Activated naive CD4-positive, alpha-beta T cell treated with anti-CD3 and anti-CD28 coated beads for 36 hours (primary cell): Measurements from ENCODE around the gene AKAP3. TPM values are rescaled to one million over a fixed set of nuclear protein-coding genes. Genes with fewer than 3 reads are reported as not detected.

ENCODE experiments used
- CTCF ChIA-PET: fragments of 350-600 bp; sonication (Branson Sonifier 250); formaldehyde crosslinking; loops from one replicate; lab custom pipeline; 2021; ENCODE audit warnings: antibody characterized with exemption; lab: Charles Lee
- DNase-seq: peaks from one replicate; pipeline ENCODE4 v3.0.0-alpha.2; 2020
- H3K27ac Mint-ChIP-seq: one replicate; pipeline ENCODE4 v1.8.0; 2021; ENCODE audit warnings: mild to moderate bottlenecking, mixed read lengths
- H3K27me3 Mint-ChIP-seq: one replicate; pipeline ENCODE4 v1.8.0; 2021; ENCODE audit warnings: low read depth, mixed read lengths
- H3K36me3 Mint-ChIP-seq: one replicate; pipeline ENCODE4 v1.8.0; 2021; ENCODE audit warnings: low read depth, mixed read lengths
- H3K4me1 Mint-ChIP-seq: one replicate; pipeline ENCODE4 v1.8.0; 2021; ENCODE audit warnings: low read depth, mixed read lengths
- H3K4me3 Mint-ChIP-seq: one replicate; pipeline ENCODE4 v1.8.0; 2021; ENCODE audit warnings: mild to moderate bottlenecking, moderate library complexity, mixed read lengths
- H3K9me3 Mint-ChIP-seq: one replicate; pipeline ENCODE4 v1.8.0; 2021; ENCODE audit warnings: mixed read lengths
- intact Hi-C: fragments of 100-400 bp; cut with micrococcal nuclease; formaldehyde crosslinking; loops from one replicate; pipeline ENCODE4 v1.15.1; 2023
- total RNA-seq, 2 experiments: library from RNA; stranded (reverse); gene quantifications; one replicate each; pipeline ENCODE4 v1.2.3, GENCODE V29; 2021

AKAP3 gene
- total RNA-seq, 2 experiments from 2014 or later, result 1.8 to 2.1 TPM

GRCh38 chr12:4591180-4591687 is 57.6 kb downstream of the AKAP3 start:
- Mint-ChIP-seq H3K4me1 (no peaks in the 10 kb centered on the region), H3K27me3 (peaks cover 3% of the 10 kb centered on the region), H3K27ac (no peak overlapping the region), H3K36me3 (no peaks in the 10 kb centered on the region), H3K4me3 (no peak overlapping the region), H3K9me3 (no peaks in the 10 kb centered on the region)
- CTCF ChIA-PET, result interaction anchor here (1.4 to 2.4 kb wide), 2 partner anchors 11 to 14 kb away, joined by 3 to 9 read pairs; no protein-coding TSS in a partner anchor
- no peak for DNase-seq
- intact Hi-C loops, result no loop called here

- intact Hi-C loops, result no loop called here
- H3K4me1 Mint-ChIP-seq, result no peaks in the 10 kb centered on the region
- H3K4me3 Mint-ChIP-seq, result no peak overlapping the region
- CTCF ChIA-PET, result no interaction called here
- no peaks in the 10 kb centered on the region for H3K9me3 Mint-ChIP-seq
- H3K27me3 Mint-ChIP-seq, result peaks cover 3% of the 10 kb centered on the region
- no peaks in the 10 kb centered on the region for H3K36me3 Mint-ChIP-seq
- DNase-seq, result no peak
- H3K27ac Mint-ChIP-seq, result no peak overlapping the region
Observed at GRCh38 chr12:4589941-4590340, 58.9 kb downstream of the AKAP3 start.

- no peak for DNase-seq
- intact Hi-C loops, result no loop called here
- Mint-ChIP-seq H3K27me3 (peaks cover 3% of the 10 kb centered on the region), H3K4me1 (no peaks in the 10 kb centered on the region), H3K36me3 (no peaks in the 10 kb centered on the region), H3K4me3 (no peak overlapping the region), H3K27ac (no peak overlapping the region), H3K9me3 (no peaks in the 10 kb centered on the region)
- CTCF ChIA-PET, result no interaction called here
Observed at GRCh38 chr12:4588916-4589315, 59.9 kb downstream of the AKAP3 start.

GRCh38 chr12:4587108-4587507 is 61.7 kb downstream of the AKAP3 start:
- CTCF ChIA-PET, result no interaction called here
- Mint-ChIP-seq H3K27ac (no peak overlapping the region), H3K4me3 (no peak overlapping the region), H3K9me3 (no peaks in the 10 kb centered on the region), H3K4me1 (no peaks in the 10 kb centered on the region), H3K36me3 (no peaks in the 10 kb centered on the region), H3K27me3 (peaks cover 3% of the 10 kb centered on the region)
- DNase-seq, result no peak
- intact Hi-C loops, result no loop called here

GRCh38 chr12:4586500-4586899 is 62.4 kb downstream of the AKAP3 start:
- Mint-ChIP-seq H3K4me1 (no peaks in the 10 kb centered on the region), H3K27me3 (peaks cover 3% of the 10 kb centered on the region), H3K27ac (no peak overlapping the region), H3K9me3 (no peaks in the 10 kb centered on the region), H3K36me3 (no peaks in the 10 kb centered on the region), H3K4me3 (no peak overlapping the region)
- DNase-seq, result no peak
- intact Hi-C loops, result no loop called here
- CTCF ChIA-PET, result interaction anchor here (1.7 to 2.1 kb wide), 2 partner anchors 11 to 18 kb away, joined by 3 to 6 read pairs; no protein-coding TSS in a partner anchor

- no peaks in the 10 kb centered on the region for H3K36me3 Mint-ChIP-seq
- no peak overlapping the region for H3K4me3 Mint-ChIP-seq
- no peaks in the 10 kb centered on the region for H3K9me3 Mint-ChIP-seq
- CTCF ChIA-PET, result interaction anchor here (1.7 to 2.1 kb wide), 2 partner anchors 12 to 20 kb away, joined by 3 to 6 read pairs; no protein-coding TSS in a partner anchor
- intact Hi-C loops, result no loop called here
- no peak overlapping the region for H3K27ac Mint-ChIP-seq
- DNase-seq, result no peak
- no peaks in the 10 kb centered on the region for H3K4me1 Mint-ChIP-seq
- peaks cover 5% of the 10 kb centered on the region for H3K27me3 Mint-ChIP-seq
Observed at GRCh38 chr12:4584896-4585295, 64.0 kb downstream of the AKAP3 start.

- intact Hi-C loops, result no loop called here
- no peak for DNase-seq
- CTCF ChIA-PET, result no interaction called here
- no peak overlapping the region for H3K27ac Mint-ChIP-seq
- no peak overlapping the region for H3K4me3 Mint-ChIP-seq
- peaks cover 1% of the 10 kb centered on the region for H3K27me3 Mint-ChIP-seq
- no peaks in the 10 kb centered on the region for H3K36me3 Mint-ChIP-seq
- no peaks in the 10 kb centered on the region for H3K4me1 Mint-ChIP-seq
- no peaks in the 10 kb centered on the region for H3K9me3 Mint-ChIP-seq
Observed at GRCh38 chr12:4584281-4584680, 64.6 kb downstream of the AKAP3 start.

- no peaks in the 10 kb centered on the region for H3K4me1 Mint-ChIP-seq
Observed at GRCh38 chr12:4580281-4580688, 68.6 kb downstream of the AKAP3 start.

GRCh38 chr12:4579305-4580102 is 69.3 kb downstream of the AKAP3 start:
- H3K9me3 Mint-ChIP-seq, result no peaks in the 10 kb centered on the region
- H3K27ac Mint-ChIP-seq, result no peak overlapping the region
- CTCF ChIA-PET, result interaction anchor here (2.0 kb wide), 1 partner anchor 179 kb away, joined by 6 read pairs; no protein-coding TSS in a partner anchor
- H3K4me1 Mint-ChIP-seq, result no peaks in the 10 kb centered on the region
- intact Hi-C loops, result loop anchor here (1.0 kb wide), 1 partner anchor 179 kb away; no protein-coding TSS in a partner anchor
- peak; percentile 30 for DNase-seq
- no peak overlapping the region for H3K4me3 Mint-ChIP-seq
- no peaks in the 10 kb centered on the region for H3K36me3 Mint-ChIP-seq
- H3K27me3 Mint-ChIP-seq, result peaks cover 1% of the 10 kb centered on the region

More at GRCh38 chr12:4580281-4580688, 68.6 kb downstream of the AKAP3 start:
- no peaks in the 10 kb centered on the region for H3K36me3 Mint-ChIP-seq
- CTCF ChIA-PET, result interaction anchor here (2.0 kb wide), 1 partner anchor 178 kb away, joined by 6 read pairs; no protein-coding TSS in a partner anchor
- intact Hi-C loops, result no loop called here
- H3K4me3 Mint-ChIP-seq, result no peak overlapping the region
- H3K9me3 Mint-ChIP-seq, result no peaks in the 10 kb centered on the region
- peaks cover 1% of the 10 kb centered on the region for H3K27me3 Mint-ChIP-seq
- no peak for DNase-seq
- no peak overlapping the region for H3K27ac Mint-ChIP-seq

GRCh38 chr12:4572680-4573079 is 76.2 kb downstream of the AKAP3 start:
- H3K36me3 Mint-ChIP-seq, result no peaks in the 10 kb centered on the region
- H3K9me3 Mint-ChIP-seq, result no peaks in the 10 kb centered on the region
- CTCF ChIA-PET, result no interaction called here
- peaks cover 2% of the 10 kb centered on the region for H3K27me3 Mint-ChIP-seq
- no peak overlapping the region for H3K27ac Mint-ChIP-seq
- no peak overlapping the region for H3K4me3 Mint-ChIP-seq
- DNase-seq, result no peak
- intact Hi-C loops, result no loop called here
- no peaks in the 10 kb centered on the region for H3K4me1 Mint-ChIP-seq

GRCh38 chr12:4569261-4569660 is 79.6 kb downstream of the AKAP3 start:
- DNase-seq, result no peak
- Mint-ChIP-seq H3K36me3 (no peaks in the 10 kb centered on the region), H3K4me3 (no peak overlapping the region), H3K9me3 (no peaks in the 10 kb centered on the region), H3K4me1 (peaks cover 5% of the 10 kb centered on the region), H3K27me3 (peaks cover 14% of the 10 kb centered on the region), H3K27ac (no peak overlapping the region)
- intact Hi-C loops, result no loop called here
- CTCF ChIA-PET, result interaction anchor here (0.6 kb wide), 1 partner anchor 38 kb away, joined by 3 read pairs; no protein-coding TSS in a partner anchor

GRCh38 chr12:4567073-4567881 is 81.6 kb downstream of the AKAP3 start:
- intact Hi-C loops, result no loop called here
- peaks cover 24% of the 10 kb centered on the region for H3K27me3 Mint-ChIP-seq
- DNase-seq, result no peak
- H3K9me3 Mint-ChIP-seq, result no peaks in the 10 kb centered on the region
- H3K4me3 Mint-ChIP-seq, result no peak overlapping the region
- no peak overlapping the region for H3K27ac Mint-ChIP-seq
- no peaks in the 10 kb centered on the region for H3K36me3 Mint-ChIP-seq
- CTCF ChIA-PET, result interaction anchor here (0.5 kb wide), 1 partner anchor 174 kb away, joined by 4 read pairs; no protein-coding TSS in a partner anchor
- H3K4me1 Mint-ChIP-seq, result peaks cover 10% of the 10 kb centered on the region
